HL-60/S4 treated with phorbol 12-myristate 13-acetate at 8.2 ng/mL for 4 days and 3 days (cell line): ENCODE measurements around the gene CDCA7.
"Not testable (repeated sequence)": the region's sequence is repeated elsewhere in the genome, so short reads cannot be mapped to it uniquely, and the experiment has no call there.

ENCODE experiments used
- in situ Hi-C: fragments of 300-500 bp; cut with MboI; formaldehyde crosslinking; loops from 2 replicates; pipeline ENCODE4 v1.15.0; 2022; ENCODE audit warnings: low sequenced_read_pairs

CDCA7 gene

DNA sequence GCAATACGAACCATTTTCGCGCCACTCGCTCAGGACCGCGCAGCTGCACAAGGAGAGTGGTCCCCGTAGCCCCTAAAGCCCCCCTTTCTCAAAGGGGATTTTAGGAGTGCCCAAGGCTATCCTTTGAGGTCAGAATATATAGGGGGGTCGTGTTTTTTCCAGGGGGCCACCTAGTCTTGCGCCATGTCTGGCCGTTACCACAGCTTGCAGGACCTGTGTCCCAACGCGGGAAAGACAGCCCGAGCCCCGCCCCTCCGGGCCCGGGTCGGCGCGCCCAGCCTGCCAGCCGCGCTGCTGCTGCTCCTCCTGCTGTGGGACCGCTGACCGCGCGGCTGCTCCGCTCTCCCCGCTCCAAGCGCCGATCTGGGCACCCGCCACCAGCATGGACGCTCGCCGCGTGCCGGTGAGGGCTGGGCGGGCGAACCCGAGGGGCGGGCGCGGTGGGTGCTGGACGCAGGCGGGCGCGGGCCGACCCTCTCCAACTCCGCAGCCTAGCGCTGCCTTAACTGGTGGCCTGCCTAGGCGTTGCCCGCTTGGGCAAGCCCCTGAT lies at the start of gene CDCA7:
CDCA7 (plus strand) TSS at position 291 of the 550 bp plus-strand sequence; CDS start at position 383, 92 bp downstream.
- in situ Hi-C loops: no loop called here

DNA sequence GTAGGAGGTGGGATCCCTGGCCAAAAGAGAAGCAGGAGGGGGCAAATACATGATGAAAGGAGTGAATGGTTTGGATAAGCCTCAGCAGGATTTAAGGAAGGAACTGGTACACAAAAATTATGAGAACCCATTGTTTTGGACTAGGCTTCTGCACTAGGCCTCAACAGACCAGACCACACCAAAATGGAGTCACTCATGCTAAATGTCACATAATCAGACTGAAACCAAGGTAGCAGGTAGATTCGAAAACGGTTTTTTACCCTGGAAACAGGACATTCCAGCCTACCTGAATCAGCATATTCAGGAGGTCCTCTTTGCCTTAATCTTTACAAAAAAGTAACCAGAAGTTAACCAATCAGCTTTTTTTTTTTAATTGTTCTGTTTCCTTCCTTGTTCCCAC lies 49.4 kb upstream of the CDCA7 start:
- in situ Hi-C loops: no loop called here

DNA sequence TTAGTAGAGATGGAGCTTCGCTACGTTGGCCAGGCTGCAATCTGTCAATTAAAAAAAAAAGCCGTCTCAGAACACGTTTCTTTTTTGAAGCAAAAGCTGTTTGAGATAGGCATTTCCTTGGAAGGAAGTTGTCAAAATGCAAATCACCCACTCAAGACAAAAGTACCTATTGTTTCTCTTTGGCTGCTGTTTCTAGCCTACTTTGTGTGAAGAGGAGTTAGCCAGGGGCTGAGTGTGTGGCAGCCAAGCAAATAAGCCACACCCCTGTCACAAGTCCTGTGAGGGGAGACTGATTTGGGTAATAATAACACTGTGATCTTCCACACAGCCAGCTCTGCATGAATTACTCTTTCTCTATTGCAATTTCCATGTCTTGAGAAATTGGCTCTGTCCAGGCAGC lies 47.4 kb upstream of the CDCA7 start:
- in situ Hi-C loops: no loop called here

DNA sequence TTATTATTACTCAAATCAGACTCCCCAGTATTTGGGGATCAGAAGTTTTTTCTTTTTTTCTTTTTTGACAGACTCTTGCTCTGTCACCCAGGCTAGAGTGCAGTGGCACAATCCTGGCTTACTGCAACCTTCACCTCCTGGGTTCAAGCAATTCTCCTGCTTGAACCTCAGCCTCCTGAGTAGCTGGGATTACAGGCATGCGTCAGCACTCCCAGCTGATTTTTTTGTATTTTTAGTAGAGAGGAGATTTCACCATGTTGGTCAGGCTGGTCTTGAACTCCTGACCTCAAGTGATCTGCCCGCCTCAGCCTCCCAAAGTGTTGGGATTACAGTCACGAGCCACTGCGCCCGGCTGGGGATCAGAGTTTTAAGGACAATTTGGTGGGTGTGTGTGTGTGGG lies 45.3 kb upstream of the CDCA7 start:
- in situ Hi-C loops: not testable (repeated sequence)

DNA sequence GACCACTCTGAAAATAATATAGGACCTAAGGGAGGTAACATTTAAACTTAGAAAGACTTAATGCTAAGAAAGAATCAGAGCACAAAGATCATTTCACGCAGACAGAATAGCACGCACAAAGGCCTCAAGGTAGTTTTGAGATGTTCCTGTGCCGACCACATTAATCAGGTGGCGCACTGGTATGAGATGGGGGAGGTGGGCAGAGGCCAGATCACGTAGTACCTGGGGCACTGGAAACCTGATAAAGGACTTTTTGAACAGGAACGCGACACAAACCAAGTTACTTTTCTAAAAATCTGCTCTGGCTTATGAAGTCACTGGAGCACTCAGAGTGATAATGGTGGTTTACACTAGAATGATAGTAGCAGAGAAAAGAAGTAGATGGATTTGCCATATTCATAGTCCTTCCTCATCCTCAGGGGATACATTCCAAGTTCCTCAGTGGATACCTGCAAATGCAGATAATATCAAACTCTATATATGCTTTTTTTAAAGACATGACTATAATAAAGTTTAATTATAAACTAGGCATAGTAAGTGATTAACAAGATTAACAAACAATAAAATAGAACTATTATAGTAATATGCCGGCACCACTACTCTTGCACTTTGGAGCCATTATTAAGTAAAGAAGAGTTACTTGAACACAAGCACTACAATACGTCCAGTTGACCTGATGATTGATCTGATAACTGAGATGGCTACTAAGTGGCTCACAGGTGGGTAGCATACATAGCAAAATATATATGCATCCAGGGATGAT lies 42.6 kb upstream of the CDCA7 start:
- in situ Hi-C loops: no loop called here

DNA sequence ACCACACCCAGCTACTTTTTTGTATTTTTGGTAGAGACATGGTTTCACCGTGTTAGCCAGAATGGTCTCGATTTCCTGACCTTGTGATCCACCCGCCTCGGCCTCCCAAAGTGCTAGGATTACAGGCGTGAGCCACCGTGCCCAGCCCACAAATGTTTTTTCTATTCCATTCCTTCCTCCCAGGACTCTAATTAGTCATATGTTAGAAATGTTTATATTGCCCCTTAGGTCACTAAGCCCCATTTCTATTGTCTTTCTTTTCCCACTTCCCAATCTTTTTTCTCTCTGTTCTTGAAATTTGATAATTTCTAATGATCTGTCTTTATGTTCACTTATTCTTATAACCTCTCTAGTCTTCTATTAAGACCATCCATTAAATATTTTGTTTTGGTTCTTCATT lies 31.3 kb upstream of the CDCA7 start:
- in situ Hi-C loops: no loop called here

DNA sequence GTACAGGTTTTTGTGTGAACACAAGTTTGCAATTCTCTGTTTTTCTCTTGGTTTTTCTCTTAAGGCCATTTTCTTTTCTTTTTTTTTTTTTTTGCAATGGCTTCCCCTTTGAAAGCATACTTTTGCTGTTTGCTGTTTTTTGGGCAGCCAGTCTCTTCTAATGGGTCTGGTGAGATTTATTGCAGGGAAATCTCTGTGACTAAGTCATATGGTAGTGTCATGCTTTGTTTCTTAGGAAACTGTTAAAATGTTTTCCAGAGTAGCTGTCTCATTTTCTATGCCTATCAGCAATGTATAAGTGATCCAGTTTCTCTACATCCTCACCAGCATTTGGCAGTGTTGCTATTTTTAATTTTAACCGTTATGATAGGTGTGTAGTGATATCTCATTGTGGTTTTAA lies 27.9 kb upstream of the CDCA7 start:
- in situ Hi-C loops: no loop called here

DNA sequence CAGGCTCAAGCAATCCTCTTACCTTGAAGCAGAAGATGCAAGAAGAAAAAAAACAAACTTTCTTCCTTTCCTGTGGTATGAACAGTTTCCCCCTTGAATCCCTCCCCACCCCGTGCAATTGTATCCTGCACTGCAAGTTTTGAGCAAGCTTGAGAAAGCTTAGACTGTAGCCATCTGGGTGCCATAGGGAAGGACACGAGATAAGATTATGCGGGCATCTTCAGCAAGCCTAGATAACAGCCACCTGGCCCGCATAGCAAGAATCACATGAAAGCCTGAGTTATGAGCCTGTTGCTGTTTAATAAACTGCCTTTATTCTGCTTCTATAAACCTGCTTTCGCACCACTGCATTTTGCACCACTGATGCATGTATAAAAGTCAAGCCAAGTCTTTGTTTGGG lies 27.3 kb upstream of the CDCA7 start:
- in situ Hi-C loops: no loop called here

DNA sequence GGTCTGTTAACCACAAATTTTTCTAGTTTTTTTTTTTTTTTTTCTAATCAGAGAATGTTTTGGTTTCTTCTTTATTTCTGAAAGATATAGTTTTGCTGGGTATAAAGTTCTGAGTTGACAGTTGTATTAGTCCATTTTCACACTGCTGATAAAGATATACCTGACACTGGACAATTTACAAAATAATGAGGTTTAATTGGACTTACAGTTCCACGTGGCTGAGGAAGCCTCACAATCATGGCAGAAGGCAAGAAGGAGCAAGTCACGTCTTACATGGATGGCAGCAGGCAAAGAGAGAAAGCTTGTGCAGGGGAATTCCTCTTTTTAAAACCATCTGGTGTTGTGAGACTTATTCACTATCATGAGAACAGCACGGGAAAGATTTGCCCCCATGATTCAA lies 21.7 kb upstream of the CDCA7 start:
- in situ Hi-C loops: not testable (repeated sequence)

DNA sequence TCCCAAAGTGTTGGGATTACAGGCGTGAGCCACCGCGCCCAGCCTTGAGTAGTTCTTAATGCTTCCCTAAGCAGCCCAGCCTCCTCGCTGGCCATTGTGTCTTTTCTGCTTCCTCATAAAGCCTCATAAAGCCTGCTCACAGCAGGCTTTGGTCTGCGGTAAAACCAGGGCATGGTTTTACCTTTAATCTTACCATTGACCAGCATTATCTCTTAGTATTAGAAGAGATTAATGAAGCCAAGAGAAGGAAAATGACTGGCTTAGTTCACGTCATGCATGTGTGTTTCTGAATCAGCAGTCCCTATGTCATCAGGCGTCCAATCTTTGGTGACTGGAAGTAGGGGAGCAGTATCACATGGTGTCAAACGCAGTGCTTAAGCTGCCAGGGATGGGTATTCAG lies 14.9 kb upstream of the CDCA7 start:
- in situ Hi-C loops: no loop called here

DNA sequence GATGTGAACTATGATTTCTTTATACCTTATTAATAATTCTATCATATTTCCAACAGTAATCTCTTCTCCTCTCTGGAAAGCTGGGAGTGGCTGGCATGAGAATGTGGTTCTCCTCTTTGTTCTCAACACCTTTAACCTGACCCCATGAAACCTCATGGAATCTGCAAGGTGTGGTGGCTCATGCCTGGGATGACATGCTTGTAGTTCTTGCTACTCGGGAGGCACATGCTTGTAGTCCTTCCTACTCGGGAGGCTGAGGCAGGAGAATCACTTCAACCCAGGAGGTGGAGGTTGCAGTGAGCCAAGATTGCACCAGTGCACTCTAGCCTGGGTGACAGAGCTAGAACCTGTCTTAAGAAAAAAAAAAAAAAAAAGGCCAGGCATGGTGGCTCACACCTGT lies 10.8 kb upstream of the CDCA7 start:
- in situ Hi-C loops: no loop called here

DNA sequence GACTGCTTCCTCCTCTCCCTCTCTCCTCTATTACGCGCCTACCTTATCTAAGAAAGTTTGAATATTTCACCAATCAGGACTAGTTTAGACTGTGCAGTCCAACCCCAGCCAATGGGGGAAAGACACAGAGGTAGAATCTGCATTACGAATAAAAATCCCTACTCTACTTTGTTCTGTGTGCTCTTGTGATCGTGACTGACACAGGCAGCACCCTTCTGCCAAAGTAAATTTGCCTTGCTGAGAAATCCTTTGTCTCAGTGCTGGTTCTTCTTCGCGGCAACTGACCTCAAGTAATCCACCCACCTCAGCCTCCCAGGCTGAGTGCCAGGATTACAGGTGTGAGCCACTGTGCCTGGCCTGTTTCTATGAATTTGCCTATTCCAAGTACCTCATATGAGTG lies 8.6 kb upstream of the CDCA7 start:
- in situ Hi-C loops: no loop called here

DNA sequence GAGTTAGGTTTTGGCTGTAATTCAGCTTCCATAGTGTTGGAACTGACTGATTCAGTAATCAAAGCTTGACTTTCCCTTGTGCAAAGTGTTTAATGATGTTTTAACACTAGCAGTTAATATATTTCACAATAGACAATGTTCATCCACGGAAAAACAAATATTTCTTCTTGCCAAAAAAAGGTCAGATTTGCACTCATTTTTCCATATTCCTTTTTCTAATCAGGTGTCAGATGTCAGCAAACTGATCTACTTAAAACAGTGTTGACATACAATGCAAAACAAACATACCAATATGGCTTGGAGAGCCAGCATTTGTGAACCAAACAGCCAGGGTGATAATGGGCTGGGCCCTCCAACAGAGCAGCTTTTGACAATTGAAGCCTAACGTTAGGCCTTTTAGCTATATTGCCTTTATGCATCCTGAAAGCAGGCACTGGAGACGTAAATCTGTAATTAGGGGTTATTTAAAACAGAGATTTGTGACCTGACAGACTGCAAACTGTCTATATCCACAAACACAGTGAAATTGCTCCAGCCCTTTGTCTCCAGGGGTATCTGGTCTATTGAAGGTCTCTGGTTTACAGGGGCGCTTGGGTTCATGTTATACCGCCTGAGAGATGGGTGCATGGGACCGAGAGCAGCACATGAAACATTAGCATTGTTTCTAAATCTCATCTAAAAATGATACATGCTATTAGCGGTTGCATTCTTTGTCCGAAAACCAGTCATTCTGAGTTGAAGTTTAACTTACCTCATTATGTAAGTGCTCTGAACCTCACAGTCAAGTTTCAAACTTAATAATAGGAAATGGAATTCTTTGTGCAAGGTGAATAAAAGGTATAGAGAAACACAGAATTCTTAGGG lies 7.1 kb upstream of the CDCA7 start:
- in situ Hi-C loops: no loop called here

DNA sequence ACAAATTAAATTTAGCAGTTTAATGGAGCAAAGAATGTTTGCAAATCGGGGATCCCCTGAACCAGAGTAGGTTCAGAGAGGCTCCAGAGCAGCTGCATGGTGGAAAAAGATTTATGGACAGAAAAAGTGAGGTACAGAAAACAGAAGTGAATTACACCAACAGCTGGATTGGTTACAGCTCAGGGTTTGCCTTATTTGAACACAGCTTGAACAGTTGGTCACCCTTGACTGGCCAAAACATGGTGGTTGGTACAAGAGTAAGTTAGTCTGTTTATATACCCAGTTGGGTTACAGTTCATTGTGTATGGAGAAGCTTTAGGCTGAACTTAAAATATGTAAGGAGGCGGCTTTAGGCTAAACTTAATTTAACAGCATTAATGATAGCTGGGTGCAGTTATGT lies 5.4 kb upstream of the CDCA7 start:
- in situ Hi-C loops: no loop called here

DNA sequence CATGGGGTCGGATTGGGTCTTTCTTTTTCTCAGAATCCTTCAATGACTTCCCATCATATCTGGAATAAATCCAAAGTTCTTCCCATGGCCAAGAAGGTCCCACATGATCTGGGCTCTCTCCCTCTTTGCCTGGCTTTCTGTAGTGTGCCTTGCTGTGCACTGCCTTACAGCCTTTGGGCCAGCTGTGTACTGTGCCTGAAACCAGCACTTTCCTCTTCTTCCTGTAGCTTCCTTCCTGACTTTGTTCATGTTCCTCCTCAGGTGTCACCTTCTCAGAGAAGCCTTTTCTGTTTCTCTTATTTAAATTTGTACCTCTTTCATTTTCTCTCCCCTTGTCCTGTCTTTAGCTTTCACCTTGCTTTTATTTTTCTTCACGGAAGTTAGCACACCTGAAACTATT lies 4.3 kb upstream of the CDCA7 start:
- in situ Hi-C loops: no loop called here

DNA sequence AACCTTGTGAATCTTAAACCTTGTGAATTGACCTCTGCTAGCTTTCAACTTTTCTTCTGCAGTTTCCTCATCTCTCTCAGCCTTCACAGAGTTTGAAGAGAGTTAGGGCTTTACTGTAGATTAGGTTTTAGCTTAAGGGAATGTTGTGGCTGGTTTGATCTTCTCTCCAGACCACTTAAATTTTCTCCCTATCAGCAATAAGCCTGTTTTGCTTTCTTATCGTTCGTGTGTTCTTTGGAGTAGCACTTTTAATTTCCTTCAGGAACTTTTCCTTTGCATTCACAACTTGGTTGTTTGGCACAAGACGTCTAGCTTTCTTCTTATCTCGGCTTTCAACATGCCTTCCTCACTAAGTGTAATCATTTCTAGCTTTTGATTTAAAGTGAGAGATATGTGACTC lies 2.8 kb upstream of the CDCA7 start:
- in situ Hi-C loops: no loop called here

DNA sequence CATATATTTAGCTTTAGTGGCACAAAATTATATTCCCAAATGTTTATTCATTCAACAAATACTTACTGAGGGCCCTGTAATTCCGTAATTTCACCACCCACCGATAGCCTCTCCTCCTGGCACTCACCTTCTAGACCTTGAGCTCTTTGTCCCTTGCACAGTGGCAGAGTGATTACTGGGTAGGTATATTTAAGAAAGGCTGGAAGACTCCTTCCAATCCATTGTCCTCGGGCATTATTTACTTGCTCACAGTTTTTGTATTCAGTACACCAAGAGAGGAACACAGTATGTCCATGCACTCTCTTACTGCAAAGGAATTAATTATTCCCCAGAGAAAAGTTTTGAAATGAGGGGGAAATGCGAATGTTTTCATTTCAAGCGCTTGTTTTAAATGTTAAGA lies 1.1 kb upstream of the CDCA7 start:
- in situ Hi-C loops: no loop called here

DNA sequence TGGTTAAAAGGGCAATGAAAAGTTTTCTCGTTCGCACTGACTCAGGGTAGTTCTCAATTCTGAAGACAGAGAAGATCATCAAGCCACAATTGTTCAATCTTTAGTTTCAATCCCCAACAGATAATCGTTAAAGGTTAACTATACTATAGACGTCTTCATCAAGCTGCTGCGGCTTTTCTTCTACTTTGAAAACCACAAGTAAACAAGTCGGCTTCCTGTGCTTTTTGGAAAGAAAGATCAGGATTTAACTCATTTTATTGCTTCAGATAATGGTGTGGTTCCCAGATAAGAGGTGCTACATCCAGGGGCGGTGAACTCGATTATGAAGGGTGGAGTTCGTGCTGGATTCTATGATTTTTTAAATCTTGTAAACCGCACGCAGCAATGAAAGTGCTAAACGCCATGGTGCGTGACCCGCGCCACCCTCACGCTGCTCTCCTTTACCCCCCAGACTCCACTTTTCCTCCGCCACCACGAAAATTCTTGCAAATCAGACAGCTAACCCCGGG lies 545 bp upstream of the CDCA7 start:
- in situ Hi-C loops: no loop called here

DNA sequence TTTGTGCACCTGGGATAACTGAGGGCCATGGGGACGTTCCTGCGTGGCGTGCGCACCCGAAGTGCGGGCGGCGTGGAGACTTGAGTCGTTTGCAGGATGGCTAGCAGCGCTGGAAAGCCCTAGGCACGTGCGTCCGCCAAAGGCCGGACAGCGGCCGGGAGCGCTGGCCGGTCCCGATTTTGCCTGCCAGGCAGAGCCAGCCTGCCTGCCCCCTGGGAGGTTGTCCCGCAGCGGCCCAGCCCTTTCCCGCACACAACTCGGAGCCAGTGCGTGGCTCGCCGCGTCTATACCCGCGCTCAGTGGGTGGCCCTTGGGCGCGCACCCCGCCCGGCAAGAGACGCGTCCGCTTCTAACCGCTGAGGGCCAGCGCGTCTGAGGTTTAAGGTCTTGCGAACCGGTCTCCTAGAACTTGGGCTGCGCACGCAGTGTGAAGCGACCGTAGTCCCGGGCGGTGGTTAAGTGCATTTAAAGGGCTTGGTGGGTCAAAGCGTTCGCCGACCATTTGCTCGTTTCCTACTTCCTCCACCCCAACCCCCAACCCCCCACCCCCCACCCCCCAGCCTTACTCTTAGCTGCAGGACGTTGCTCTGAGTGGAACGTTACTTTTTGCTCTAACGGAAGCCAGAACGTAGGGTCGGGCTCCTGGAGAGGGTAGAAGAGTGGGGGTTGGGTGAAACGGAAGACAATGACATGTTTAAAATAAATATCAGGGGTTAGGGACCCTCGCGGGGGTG lies 627 bp downstream of the CDCA7 start:
- in situ Hi-C loops: no loop called here

DNA sequence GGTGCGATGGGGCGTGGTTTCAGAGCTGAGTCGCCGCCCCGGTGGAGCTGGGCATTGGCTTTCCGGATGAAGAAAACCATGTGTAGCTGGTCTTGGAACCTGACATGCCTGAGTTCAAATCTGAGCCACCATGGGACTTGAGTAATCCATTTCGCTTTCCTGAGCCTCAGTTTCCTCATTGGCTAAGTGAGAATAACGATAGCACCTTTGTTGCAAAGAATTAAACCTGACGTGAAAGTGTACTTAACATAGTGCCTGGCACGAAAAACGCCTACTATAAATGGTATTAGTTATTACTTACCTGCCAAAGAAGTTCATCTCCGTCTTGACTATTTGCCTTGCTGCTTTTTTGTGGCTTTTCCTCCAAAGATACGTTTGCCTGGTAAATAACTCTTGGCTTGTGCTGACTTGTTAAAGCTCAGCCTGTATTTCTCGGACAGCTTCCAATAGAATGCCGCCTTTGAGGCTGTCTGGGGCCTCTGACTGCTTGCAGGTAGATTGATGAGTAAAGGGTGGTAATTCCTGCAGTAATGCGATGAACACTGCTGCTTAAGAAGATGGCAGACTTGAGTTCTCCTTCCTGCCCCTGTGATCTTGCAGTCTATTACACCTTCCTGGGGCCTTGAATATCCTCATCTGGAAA lies 1.3 kb downstream of the CDCA7 start:
- in situ Hi-C loops: no loop called here

DNA sequence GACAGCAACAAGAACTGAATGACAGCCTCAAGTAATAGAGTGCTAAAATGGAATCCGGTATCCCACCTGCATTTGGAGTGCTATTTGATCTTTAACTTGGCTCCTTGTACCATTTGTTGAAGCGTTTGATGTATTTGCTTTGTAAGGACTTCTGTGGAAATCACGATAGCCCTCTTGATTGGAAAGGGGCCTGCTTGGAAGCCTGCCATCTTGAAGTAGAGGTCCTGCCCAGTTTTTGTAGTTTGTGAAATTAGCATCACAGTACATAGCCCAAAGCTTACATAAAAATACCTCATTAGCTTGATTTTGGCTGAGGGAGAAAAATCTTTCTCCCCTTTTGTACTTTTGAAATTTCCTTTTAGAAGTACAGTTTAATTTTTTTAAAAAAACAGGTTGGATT lies 2.7 kb downstream of the CDCA7 start:
- in situ Hi-C loops: no loop called here
